ENCODE results near the gene SEMA4A.
"Not testable (repeated sequence)": the region's sequence is repeated elsewhere in the genome, so short reads cannot be mapped to it uniquely, and the experiment has no call there.

The SEMA4A gene

GRCh38 chr1:156153362-156153761 lies at the start of gene SEMA4A:
TSS of gene SEMA4A (plus strand) at chr1:156153585. CDS start at chr1:156154579, 994 bp downstream.
- DNase-seq, result no peak

DNA sequence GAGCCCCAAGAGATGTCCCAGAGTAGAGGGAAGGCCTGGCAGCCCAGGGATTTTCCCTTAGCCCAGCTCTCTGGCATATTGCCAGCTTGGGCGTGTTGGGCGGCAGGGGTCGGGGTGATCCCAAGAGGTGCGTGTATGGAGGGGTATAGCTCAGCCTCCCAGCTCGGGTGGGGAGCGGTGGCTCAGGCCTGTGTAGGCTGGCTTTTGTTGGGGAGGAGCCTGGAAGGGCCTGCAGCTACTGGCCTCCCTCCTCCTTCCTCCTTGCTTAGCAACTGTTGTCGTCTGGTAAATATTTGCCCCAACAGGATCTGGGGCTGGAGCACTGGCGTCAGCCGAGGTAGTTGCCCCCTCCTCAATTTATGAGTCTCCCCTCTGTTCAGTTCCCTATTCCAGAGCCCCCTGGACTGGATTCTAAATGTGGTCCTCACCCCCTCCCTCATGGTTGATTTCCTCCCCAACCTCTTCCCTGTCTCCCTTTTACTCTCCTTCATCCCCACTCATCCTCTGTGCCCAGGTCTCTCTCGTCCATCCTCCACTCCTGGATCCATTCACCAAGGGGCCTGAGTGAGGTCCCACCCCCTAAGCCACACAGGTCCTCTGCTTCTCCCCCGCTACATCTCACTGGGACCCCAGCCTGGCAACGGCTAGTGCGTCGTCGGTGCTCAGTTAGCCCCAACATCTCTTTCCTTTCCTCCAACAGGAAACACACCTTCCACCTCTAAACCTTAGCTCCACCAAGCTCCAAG lies 49.1 kb upstream of the SEMA4A start:
- peak; percentile 43 for DNase-seq

GRCh38 chr1:156104861-156105832 lies 48.2 kb upstream of the SEMA4A start:
- DNase-seq, result no peak

DNA sequence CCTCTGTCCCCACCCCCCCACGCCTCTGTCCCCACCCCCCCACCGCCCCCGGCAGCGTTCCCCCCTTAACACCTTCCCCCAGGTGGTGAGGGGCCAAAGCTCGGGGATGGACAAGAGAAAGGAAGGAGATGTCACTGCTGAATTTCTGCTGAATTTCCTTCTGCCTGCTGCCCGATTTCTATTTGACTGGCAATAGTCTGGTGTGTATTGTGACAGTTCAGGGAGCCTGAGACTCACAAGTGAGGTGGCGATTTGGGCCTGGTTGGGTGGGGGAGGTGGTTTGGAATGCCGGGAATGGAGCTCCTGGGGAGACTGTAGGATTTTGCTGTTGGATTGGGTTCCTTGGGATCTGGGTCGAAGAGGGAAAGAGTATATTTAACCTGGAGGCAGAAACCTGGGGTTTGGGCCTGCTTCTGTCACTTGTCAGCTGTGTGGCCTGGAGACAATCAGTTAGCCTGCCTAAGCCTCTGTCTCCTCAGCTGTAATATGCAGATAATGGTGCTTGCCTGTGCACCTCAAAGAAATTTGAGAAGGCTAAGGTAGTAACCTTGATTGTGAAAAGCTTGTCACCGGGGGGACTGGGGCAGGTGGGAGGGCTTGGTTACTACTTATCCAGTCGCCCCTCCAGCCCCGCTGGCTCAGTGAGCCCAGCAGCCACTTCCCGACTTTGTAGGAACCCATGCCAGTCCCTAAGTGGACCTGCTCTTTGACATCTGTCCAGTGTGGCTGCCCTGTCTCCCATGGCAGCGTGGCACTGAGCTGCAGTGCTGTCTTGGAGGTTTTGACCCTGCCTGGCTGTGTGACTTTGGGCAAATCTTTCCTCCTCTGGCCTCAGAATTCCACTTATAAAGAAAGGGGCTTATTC lies 46.5 kb upstream of the SEMA4A start:
- no peak for DNase-seq

DNA sequence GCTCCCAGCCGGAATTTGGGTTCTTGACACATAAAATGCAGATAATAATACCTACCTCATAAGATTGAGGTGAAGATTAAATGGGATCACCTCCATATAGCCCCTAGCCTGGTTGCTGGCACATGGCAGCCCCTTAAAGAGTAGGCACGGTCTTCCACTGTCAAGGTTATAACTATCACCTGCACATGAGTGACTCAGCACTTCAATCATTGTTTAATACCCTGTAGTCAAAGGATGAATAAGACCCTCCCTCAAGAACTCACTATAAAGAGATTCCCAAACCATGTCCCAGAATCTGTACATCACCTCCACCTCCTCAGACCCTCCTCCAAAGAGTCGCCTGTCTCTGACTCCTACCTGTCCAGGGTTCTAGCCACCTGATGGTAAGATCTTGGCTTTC lies 45.3 kb upstream of the SEMA4A start:
- DNase-seq, result no peak

- no peak for DNase-seq
Measured at GRCh38 chr1:156108664-156109241, 44.6 kb upstream of the SEMA4A start.

GRCh38 chr1:156110252-156110651 lies 43.1 kb upstream of the SEMA4A start:
- no peak for DNase-seq

- DNase-seq, result no peak
Measured at GRCh38 chr1:156111355-156111962, 41.9 kb upstream of the SEMA4A start.

- no peak for DNase-seq
Measured at GRCh38 chr1:156112276-156113137, 40.9 kb upstream of the SEMA4A start.

DNA sequence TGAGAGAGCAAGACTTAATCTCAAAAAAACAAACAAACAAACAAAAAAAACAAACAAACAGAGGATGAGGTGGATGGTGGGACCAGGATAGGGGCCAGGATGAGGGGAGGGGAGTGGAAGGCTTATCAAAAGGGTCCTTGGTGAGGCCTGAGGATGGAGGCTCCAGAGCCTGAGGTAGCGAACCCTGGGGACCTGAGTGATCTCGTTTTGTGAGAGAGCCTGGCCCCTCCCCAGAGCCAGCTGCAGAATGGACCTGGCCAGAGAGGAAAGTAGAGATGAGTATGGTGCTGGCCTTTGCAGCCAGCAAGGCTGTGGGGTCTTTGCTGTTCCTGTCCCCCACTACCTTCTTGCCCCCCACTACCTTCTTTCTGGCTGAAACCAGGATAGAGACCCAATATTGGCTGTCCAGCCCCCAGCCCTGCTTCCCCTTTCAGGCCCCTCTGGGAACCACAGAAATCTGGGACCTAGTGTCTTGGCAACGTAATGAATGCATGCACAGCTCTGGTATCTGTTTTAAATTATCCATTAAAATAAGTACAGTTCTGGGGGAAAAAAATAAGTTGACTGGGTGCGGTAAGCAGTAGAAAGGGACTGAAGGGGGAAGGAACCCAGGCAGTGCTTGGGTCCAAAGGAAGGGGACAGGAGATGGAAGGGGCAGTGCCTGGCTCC lies 40.0 kb upstream of the SEMA4A start:
- no peak for DNase-seq

DNA sequence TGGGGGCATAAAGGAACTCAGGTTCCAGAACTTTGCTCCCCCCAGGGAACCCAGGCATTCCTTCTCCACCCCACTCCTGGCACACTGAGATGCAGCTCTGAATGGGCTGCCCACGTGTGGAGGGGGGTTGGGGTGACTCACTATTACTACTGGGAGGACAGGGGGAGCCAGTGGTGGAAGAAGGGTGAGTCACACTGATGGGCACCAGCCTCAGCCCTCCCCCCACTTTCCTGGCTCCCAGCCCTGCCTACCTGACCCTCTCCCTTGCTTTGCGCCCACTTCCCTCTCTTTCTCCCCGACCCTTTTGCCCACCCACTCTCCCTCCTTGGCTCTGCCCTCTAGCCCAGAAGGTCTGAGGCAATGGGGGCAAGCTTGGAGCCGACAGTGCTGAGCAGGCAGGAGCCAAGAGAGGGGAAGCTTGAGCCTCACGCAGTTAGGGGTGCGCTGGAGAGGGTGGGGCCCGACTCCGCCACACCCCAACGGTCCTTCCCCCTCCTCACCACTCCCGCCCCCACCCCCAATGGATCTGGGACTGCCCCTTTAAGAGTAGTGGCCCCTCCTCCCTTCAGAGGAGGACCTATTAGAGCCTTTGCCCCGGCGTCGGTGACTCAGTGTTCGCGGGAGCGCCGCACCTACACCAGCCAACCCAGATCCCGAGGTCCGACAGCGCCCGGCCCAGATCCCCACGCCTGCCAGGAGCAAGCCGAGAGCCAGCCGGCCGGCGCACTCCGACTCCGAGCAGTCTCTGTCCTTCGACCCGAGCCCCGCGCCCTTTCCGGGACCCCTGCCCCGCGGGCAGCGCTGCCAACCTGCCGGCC lies 39.1 kb upstream of the SEMA4A start, which contains the start of gene LMNA:
LMNA (plus strand) TSS at position 611 of the 818 bp plus-strand sequence. CDS start 208 bp downstream, outside the sequence.
- peak; percentile 83 for DNase-seq

DNA sequence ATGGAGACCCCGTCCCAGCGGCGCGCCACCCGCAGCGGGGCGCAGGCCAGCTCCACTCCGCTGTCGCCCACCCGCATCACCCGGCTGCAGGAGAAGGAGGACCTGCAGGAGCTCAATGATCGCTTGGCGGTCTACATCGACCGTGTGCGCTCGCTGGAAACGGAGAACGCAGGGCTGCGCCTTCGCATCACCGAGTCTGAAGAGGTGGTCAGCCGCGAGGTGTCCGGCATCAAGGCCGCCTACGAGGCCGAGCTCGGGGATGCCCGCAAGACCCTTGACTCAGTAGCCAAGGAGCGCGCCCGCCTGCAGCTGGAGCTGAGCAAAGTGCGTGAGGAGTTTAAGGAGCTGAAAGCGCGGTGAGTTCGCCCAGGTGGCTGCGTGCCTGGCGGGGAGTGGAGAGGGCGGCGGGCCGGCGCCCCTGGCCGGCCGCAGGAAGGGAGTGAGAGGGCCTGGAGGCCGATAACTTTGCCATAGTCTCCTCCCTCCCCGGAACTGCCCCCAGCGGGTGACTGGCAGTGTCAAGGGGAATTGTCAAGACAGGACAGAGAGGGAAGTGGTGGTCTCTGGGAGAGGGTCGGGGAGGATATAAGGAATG lies 38.4 kb upstream of the SEMA4A start:
- DNase-seq, result peak; percentile 14

- peak; percentile 18 for DNase-seq
Measured at GRCh38 chr1:156115514-156116374, 37.6 kb upstream of the SEMA4A start.

DNA sequence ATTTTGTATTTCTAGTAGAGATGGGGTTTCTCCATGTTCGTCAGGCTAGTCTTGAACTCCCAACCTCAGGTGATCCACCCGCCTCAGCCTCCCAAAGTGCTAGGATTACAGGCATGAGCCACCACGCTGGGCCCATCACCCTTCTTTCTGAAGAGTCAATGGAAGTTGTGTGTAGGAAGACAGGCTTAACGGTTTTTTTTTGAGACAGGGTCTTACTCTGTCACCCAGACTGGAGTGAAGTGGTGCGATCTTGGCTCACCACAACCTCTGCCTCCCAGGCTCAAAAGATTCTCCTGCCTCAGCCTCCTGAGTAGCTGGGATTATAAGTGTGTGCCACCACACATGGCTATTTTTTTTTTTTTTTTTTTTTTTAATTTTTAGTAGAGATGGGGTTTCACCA lies 36.7 kb upstream of the SEMA4A start:
- not testable (repeated sequence) for DNase-seq

DNA sequence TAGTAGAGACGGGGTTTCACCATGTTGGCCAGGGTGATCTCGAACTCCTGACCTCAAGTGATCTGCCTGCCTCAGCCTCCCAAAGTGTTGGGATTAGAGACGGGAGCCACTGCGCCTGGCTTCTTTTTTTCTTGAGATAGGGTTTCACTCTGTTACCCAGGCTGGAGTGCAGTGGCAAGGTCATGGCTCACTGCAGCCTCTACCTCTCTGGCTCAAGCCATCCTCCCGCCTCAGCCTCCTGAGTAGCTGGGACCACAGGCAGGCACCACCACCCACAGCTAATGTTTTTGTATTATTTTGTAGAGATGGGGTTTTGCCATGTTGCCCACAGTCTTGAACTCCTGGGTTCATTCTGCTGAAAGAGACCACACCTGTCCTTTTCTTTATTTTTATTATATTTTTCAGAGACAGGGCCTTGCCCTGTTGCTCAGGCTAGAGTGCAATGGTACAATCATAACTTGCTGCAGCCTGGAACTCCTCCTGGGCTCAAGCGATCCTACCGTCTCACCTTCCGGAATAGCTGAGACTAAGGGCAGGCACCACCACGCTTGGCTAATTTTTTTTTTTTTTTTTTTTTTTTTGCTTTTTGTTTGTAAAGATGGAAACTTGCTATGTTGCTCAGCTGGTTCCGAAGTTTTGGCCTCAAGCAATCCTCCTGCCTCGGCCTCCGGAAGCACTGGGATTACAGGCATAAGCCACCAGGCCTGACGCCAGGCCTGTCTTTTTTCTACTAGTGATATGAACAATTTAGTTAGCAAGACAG lies 35.8 kb upstream of the SEMA4A start:
- no peak for DNase-seq

- no peak for DNase-seq
Measured at GRCh38 chr1:156118177-156118868, 35.1 kb upstream of the SEMA4A start.
